Bronchial epithelial cell (primary cell): ENCODE data around the gene ALX4. TPM values are rescaled to one million over a fixed set of nuclear protein-coding genes. Genes with fewer than 3 reads are reported as not detected.

Experiments
- DNase-seq: peaks from one replicate; pipeline ENCODE4 v3.0.0-alpha.2; 2010; ENCODE audit warnings: low read depth
- FAIRE-seq: peaks from 2 replicates; lab custom pipeline; 2011; peaks lifted over from hg19 to GRCh38; lab: Jason Lieb, UNC
- H3K27me3 ChIP-seq: 2 replicates; pipeline ENCODE4 v1.5.1; 2011; ENCODE audit warnings: low read length; ENCODE audit not compliant: control insufficient read depth, insufficient read depth
- H3K36me3 ChIP-seq: 2 replicates; pipeline ENCODE4 v1.5.1; 2011; ENCODE audit warnings: low read length; ENCODE audit not compliant: control insufficient read depth, insufficient read depth
- H3K4me3 ChIP-seq: 2 replicates; pipeline ENCODE4 v1.5.1; 2011; ENCODE audit warnings: mild to moderate bottlenecking, low read depth, low read length, control low read depth
- CTCF ChIP-seq: IDR thresholded peaks from 2 replicates; pipeline ENCODE4 v1.5.1; 2011; ENCODE audit warnings: mild to moderate bottlenecking, moderate library complexity, low read length, control low read depth, inconsistent platforms; ENCODE audit not compliant: insufficient read depth, severe bottlenecking
- total RNA-seq: library from RNA; depleted of rRNA; stranded (reverse); fragments of >200 nt; gene quantifications from 2 replicates; pipeline ENCODE4 v1.2.1, GENCODE V29; 2014

The ALX4 gene
- under 0.01 TPM in 1 of 2 replicates, not detected in the other for total RNA-seq

GRCh38 chr11:44309478-44310205, at the start of gene ALX4:
TSS of gene ALX4 (minus strand) at chr11:44310139. CDS start at chr11:44310062, 77 bp downstream.
- no peak for TF ChIP-seq CTCF
- no peaks in the 10 kb centered on the region for H3K36me3 ChIP-seq
- H3K4me3 ChIP-seq: no peak within 1 kb of the TSS
- FAIRE-seq (no peak), DNase-seq (no peak)
- peaks cover 85% of the 10 kb centered on the region for H3K27me3 ChIP-seq

GRCh38 chr11:44359162-44359561, 49.2 kb upstream of the ALX4 start:
- Histone ChIP-seq H3K27me3 (no peaks in the 10 kb centered on the region), H3K4me3 (no peak overlapping the region), H3K36me3 (no peaks in the 10 kb centered on the region)
- FAIRE-seq (no peak), DNase-seq (no peak)
- no peak for TF ChIP-seq CTCF

GRCh38 chr11:44358713-44359112, 48.8 kb upstream of the ALX4 start:
- Histone ChIP-seq H3K36me3 (no peaks in the 10 kb centered on the region), H3K27me3 (no peaks in the 10 kb centered on the region), H3K4me3 (no peak overlapping the region)
- TF ChIP-seq CTCF: no peak
- no peak for DNase-seq
- no peak for FAIRE-seq

GRCh38 chr11:44357711-44358110, 47.8 kb upstream of the ALX4 start:
- Histone ChIP-seq H3K4me3 (no peak overlapping the region), H3K27me3 (no peaks in the 10 kb centered on the region), H3K36me3 (no peaks in the 10 kb centered on the region)
- TF ChIP-seq CTCF: no peak
- peak; percentile 35 for DNase-seq
- FAIRE-seq: no peak

- Histone ChIP-seq H3K36me3 (no peaks in the 10 kb centered on the region), H3K27me3 (no peaks in the 10 kb centered on the region), H3K4me3 (no peak overlapping the region)
- TF ChIP-seq CTCF: no peak
- no peak for DNase-seq
- FAIRE-seq: peak; percentile 66
These were observed 46.4 kb upstream of the ALX4 start for GRCh38 chr11:44356351-44356750.
